K562 (cell line): ENCODE data around the gene PMEPA1. TPM values are rescaled to one million over a fixed set of nuclear protein-coding genes. Genes with fewer than 3 reads are reported as not detected.

ENCODE experiments used
- ATAC-seq: fragments of 200-7000 bp; cut with Tn5 transposase; 3 replicates; pipeline ENCODE4 v1.9.1; 2020; ENCODE audit warnings: moderate library complexity
- BruUV-seq: library from RNA; stranded (reverse); fragments of 400-500 nt; replicated peaks from 2 replicates; lab custom pipeline; 2021; lab: Mats Ljungman, UMichigan
- CTCF ChIA-PET: fragments of 300-600 bp; formaldehyde crosslinking; extraction: SDS; loops from one replicate; lab custom pipeline; 2021; ENCODE audit warnings: low intra/inter-chr PET ratio; lab: Yijun Ruan, JAX
- POLR2A ChIA-PET: fragments of 300-600, 350-650 bp; sonication (Branson Sonifier 250); formaldehyde crosslinking; extraction: SDS; loops from one replicate; lab custom pipeline; 2021; ENCODE audit warnings: antibody characterized with exemption, inconsistent platforms; lab: Yijun Ruan, JAX
- DNase-seq, 4 experiments: peaks; one replicate each; pipeline versions ENCODE4 v3.0.0 to v3.0.0-alpha.2; 2011 to 2018; ENCODE audit warnings: low spot score in 3 of 4, mixed read lengths in 3 of 4; ENCODE audit errors: extremely low read depth in 1 of 4
- FAIRE-seq: peaks from 2 replicates; lab custom pipeline; 2011; peaks lifted over from hg19 to GRCh38; lab: Jason Lieb, UNC
- H2AFZ ChIP-seq: 2 replicates; pipeline ENCODE4 v1.6.0; 2011; ENCODE audit warnings: low read depth, low read length, control low read depth, inconsistent platforms
- H3K27ac ChIP-seq: fragments of 200-600 bp; 3 replicates; pipeline ENCODE4 v1.8.0; 2011; ENCODE audit warnings: low read depth, mild to moderate bottlenecking, control low read depth, inconsistent platforms, low read length, moderate library complexity, mixed read lengths; ENCODE audit errors: extremely low read depth
- H3K27me3 ChIP-seq, 2 experiments: fragments of 300-600 bp in 1 of 2; 2 replicates in 1 of 2; 3 replicates in 1 of 2; pipeline versions ENCODE4 v1.6.0 to v1.8.0; 2011; ENCODE audit warnings: inconsistent platforms in 2 of 2, low read length in 2 of 2, mild to moderate bottlenecking in 1 of 2, mixed read lengths in 1 of 2, moderate library complexity in 1 of 2; ENCODE audit not compliant: control insufficient read depth in 2 of 2, insufficient read depth in 2 of 2
- H3K36me3 ChIP-seq: fragments of 300-600 bp; 3 replicates; pipeline ENCODE4 v1.8.0; 2011; ENCODE audit warnings: mild to moderate bottlenecking, low read length, inconsistent platforms; ENCODE audit not compliant: control insufficient read depth, insufficient read depth
- H3K4me1 ChIP-seq, 2 experiments: fragments of 200-600 bp in 1 of 2; replicated peaks in 1 of 2; 2 replicates in 1 of 2; 3 replicates in 1 of 2; pipeline versions ENCODE4 v1.5.1 to v1.8.0; 2011; ENCODE audit warnings: inconsistent platforms in 2 of 2, low read length in 2 of 2, mild to moderate bottlenecking in 1 of 2, mixed read lengths in 1 of 2, moderate library complexity in 1 of 2; ENCODE audit not compliant: control insufficient read depth in 2 of 2, insufficient read depth in 2 of 2
- H3K4me2 ChIP-seq: 2 replicates; pipeline ENCODE4 v1.6.1; 2011; ENCODE audit warnings: low read length, control low read depth, inconsistent platforms, mixed read lengths; ENCODE audit not compliant: insufficient read depth
- H3K4me3 ChIP-seq: fragments of 200-600 bp; sonication (generic), shearing (Covaris generic); 2 replicates; pipeline ENCODE4 v1.5.1; 2016; ENCODE audit warnings: control low read depth, inconsistent platforms
- H3K79me2 ChIP-seq: fragments of 200-600 bp; 3 replicates; pipeline ENCODE4 v1.8.0; 2011; ENCODE audit warnings: low read length, inconsistent platforms; ENCODE audit not compliant: control insufficient read depth, insufficient read depth
- H3K9ac ChIP-seq, 2 experiments: 2 replicates each; pipeline versions ENCODE4 v1.6.0 to v1.6.1; 2011; ENCODE audit warnings: low read depth in 2 of 2, low read length in 2 of 2, control low read depth in 1 of 2, inconsistent platforms in 1 of 2, mild to moderate bottlenecking in 1 of 2, mixed read lengths in 1 of 2; ENCODE audit not compliant: insufficient read depth in 1 of 2
- H3K9me1 ChIP-seq: one replicate; pipeline ENCODE4 v1.6.0; 2011; ENCODE audit warnings: inconsistent platforms, mild to moderate bottlenecking, low read length, moderate library complexity; ENCODE audit not compliant: control insufficient read depth, insufficient read depth
- H3K9me3 ChIP-seq: replicated peaks from 2 replicates; pipeline ENCODE4 v1.5.1; 2011; ENCODE audit warnings: low read depth, low read length, inconsistent platforms; ENCODE audit not compliant: control insufficient read depth, insufficient read depth
- H4K20me1 ChIP-seq: replicated peaks from 2 replicates; pipeline ENCODE4 v1.6.1; 2011; ENCODE audit warnings: low read length, inconsistent platforms, mixed read lengths; ENCODE audit not compliant: control insufficient read depth, insufficient read depth
- CBX5 ChIP-seq: IDR thresholded peaks from 2 replicates; pipeline ENCODE4 v1.6.1; 2014; ENCODE audit warnings: low read depth, borderline replicate concordance
- FUS ChIP-seq: fragments of 200-400 bp; formaldehyde crosslinking; optimal IDR thresholded peaks from 2 replicates; pipeline ENCODE3; 2017; ENCODE audit warnings: low read depth, low read length
- GTF2E2 ChIP-seq: fragments of 200-800 bp; sonication (Bioruptor generic); IDR thresholded peaks from 2 replicates; pipeline ENCODE4 v1.6.1; 2016; ENCODE audit warnings: missing genetic modification characterization, missing compliant biosample characterization
- ILF3 ChIP-seq: fragments of 450-650 bp; IDR thresholded peaks from 2 replicates; pipeline ENCODE4 v1.6.1; 2018; ENCODE audit warnings: antibody characterized with exemption, mild to moderate bottlenecking, moderate library complexity, borderline replicate concordance
- KAT7 ChIP-seq: sonication (generic); formaldehyde crosslinking; IDR thresholded peaks from 2 replicates; pipeline ENCODE4 v1.8.0; 2022; ENCODE audit warnings: missing genetic modification reagents, mild to moderate bottlenecking, borderline replicate concordance
- KLF13 ChIP-seq: fragments of 450-650 bp; IDR thresholded peaks from 2 replicates; pipeline ENCODE4 v1.6.1; 2016; ENCODE audit warnings: missing genetic modification characterization, low read depth, mild to moderate bottlenecking, missing compliant biosample characterization, moderate library complexity, borderline replicate concordance
- NRF1 ChIP-seq, 2 experiments: fragments of 450-650 bp; IDR thresholded peaks in 1 of 2; conservative IDR thresholded peaks in 1 of 2; 2 replicates each; pipeline ENCODE4 v1.6.1; 2014; ENCODE audit warnings: mild to moderate bottlenecking in 2 of 2
- RBM14 ChIP-seq: fragments of 200-400 bp; formaldehyde crosslinking; IDR thresholded peaks from 2 replicates; pipeline ENCODE4 v1.6.1; 2018; ENCODE audit warnings: low read depth, mild to moderate bottlenecking, low read length, moderate library complexity, borderline replicate concordance; ENCODE audit not compliant: insufficient read depth
- TEAD4 ChIP-seq, 2 experiments: sonication (generic) in 1 of 2; formaldehyde crosslinking in 1 of 2; IDR thresholded peaks; 2 replicates each; pipeline versions ENCODE4 v1.6.1 to v1.8.0; 2012 to 2022; ENCODE audit warnings: borderline replicate concordance in 1 of 2, inconsistent platforms in 1 of 2, low read length in 1 of 2, mild to moderate bottlenecking in 1 of 2, missing genetic modification reagents in 1 of 2
- ZBTB17 ChIP-seq: fragments of 450-650 bp; formaldehyde crosslinking; IDR thresholded peaks from 2 replicates; pipeline ENCODE4 v1.4.0; 2020; ENCODE audit warnings: mild to moderate bottlenecking
- ZC3H4 ChIP-seq: sonication (generic); formaldehyde crosslinking; IDR thresholded peaks from 2 replicates; pipeline ENCODE4 v1.9.0; 2021; ENCODE audit warnings: missing genetic modification reagents, borderline replicate concordance
- ZKSCAN8 ChIP-seq: fragments of 200-800 bp; sonication (Bioruptor generic); IDR thresholded peaks from 2 replicates; pipeline ENCODE4 v1.6.1; 2016; ENCODE audit warnings: missing genetic modification characterization, missing compliant biosample characterization
- WGBS: fragments of 100-300 bp; shearing (Covaris generic); methylation state at CpG from one replicate; pipeline ENCODE4 v1.1.6; 2016; ENCODE audit warnings: low coverage, mixed read lengths; ENCODE audit not compliant: insufficient coverage; ENCODE audit errors: missing lambda C conversion rate; 5-methylcytosine and 5-hydroxymethylcytosine counted together
- in situ Hi-C: fragments of 300-500 bp; cut with MboI; formaldehyde crosslinking; loops from 4 replicates; pipeline ENCODE4 v1.15.0; 2018; ENCODE audit warnings: inconsistent platforms, mixed read lengths
- intact Hi-C: fragments of 100-400 bp; cut with micrococcal nuclease; formaldehyde crosslinking; loops from 2 replicates; pipeline ENCODE4 v1.14.2; 2022
- polyA plus RNA-seq, 8 experiments: library from polyadenylated mRNA; depleted of rRNA in 4 of 8; stranded (reverse) in 5 of 8; unstranded in 3 of 8; fragments of >200 nt; fragmentation: Nextera tagmentation in 2 of 8; fragmentation: Illumina TruSeq in 1 of 8; extraction: Ambion mirVana in 2 of 8; extraction: Trizol in 1 of 8; gene quantifications; 2 replicates each; pipeline versions ENCODE4 v1.2.1 to v1.2.3, GENCODE V29; 2011 to 2014; ENCODE audit warnings: inconsistent platforms in 1 of 8, missing spikeins in 1 of 8
- total RNA-seq, 7 experiments: library from RNA; depleted of rRNA in 6 of 7; stranded (reverse); fragments of >200 nt in 6 of 7; fragmentation: Illumina TruSeq in 2 of 7; extraction: Trizol in 2 of 7; gene quantifications; 2 replicates each; pipeline versions ENCODE4 v1.2.1 to v1.2.3, GENCODE V29; 2011 to 2021; ENCODE audit warnings: low replicate concordance in 1 of 7
- TF ChIP-seq, protein P1 (sequence below): sonication (generic); formaldehyde crosslinking; IDR thresholded peaks from 2 replicates; pipeline ENCODE4 v1.8.0; 2022; ENCODE audit warnings: missing genetic modification reagents, mild to moderate bottlenecking, moderate library complexity, borderline replicate concordance
- TF ChIP-seq, protein P2 (sequence below): sonication (generic); formaldehyde crosslinking; IDR thresholded peaks from 2 replicates; pipeline ENCODE4 v1.8.1; 2023; ENCODE audit warnings: mild to moderate bottlenecking, missing genetic modification reagents, moderate library complexity

PMEPA1 gene
- total and polyA plus RNA-seq, 9 of the 15 experiments (the other 6 are each of a cell fraction or from before 2014, with no cell fraction given), result 0.16 TPM; not detected in 8

DNA sequence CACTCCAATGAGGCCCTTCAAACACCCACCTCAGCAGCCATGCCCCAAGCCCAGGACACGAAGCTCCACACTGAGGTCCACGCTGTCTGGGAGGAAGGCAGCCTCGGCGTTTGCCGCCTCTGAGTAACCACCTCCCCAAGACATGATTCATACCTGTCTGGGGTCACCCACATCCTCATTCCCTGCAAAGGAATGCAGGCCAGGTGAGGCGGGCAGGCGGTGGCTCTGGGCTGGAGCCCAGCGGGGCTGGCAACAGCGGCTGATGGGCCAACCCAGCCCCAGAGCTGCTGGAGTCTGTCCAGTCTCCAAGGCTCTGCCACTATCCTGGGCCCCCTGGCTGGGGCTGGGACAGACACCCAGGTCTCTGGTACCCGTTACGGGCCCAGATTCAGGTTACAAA lies 14.8 kb downstream of the PMEPA1 start:
- DNase-seq (no peak), FAIRE-seq (no peak)
- 2% methylated on average over 8 of the region's 11 CpGs for WGBS
- intact Hi-C loops, result no loop called here
- Histone ChIP-seq H3K36me3 (no peaks in the 10 kb centered on the region), H4K20me1 (peaks cover 26% of the 10 kb centered on the region)
- TF ChIP-seq ZC3H4 (no peak), RBM14 (no peak), ZBTB17 (CRISPR knock-in tag) (no peak), CBX5 (no peak)
- TF ChIP-seq, all 486 proteins: peak for 0
- Histone ChIP-seq H3K79me2 (no peaks in the 10 kb centered on the region), H3K27me3 (peaks cover 56 to 91% of the 10 kb centered on the region in 2 experiments), H3K4me3 (no peak overlapping the region), H3K4me1 (no peaks in the 10 kb centered on the region; a peak in 1 of 5 replicates), H2AFZ (no peak overlapping the region), H3K9me1 (peaks cover 3% of the 10 kb centered on the region), H3K9ac (no peak overlapping the region), H3K9me3 (no peaks in the 10 kb centered on the region), H3K4me2 (no peak overlapping the region), H3K27ac (no peak overlapping the region)
- BruUV-seq, result no TSS peak
- CTCF ChIA-PET, result no interaction called here
- ATAC-seq, result no peak
- POLR2A ChIA-PET, result no interaction called here
- in situ Hi-C loops, result no loop called here

DNA sequence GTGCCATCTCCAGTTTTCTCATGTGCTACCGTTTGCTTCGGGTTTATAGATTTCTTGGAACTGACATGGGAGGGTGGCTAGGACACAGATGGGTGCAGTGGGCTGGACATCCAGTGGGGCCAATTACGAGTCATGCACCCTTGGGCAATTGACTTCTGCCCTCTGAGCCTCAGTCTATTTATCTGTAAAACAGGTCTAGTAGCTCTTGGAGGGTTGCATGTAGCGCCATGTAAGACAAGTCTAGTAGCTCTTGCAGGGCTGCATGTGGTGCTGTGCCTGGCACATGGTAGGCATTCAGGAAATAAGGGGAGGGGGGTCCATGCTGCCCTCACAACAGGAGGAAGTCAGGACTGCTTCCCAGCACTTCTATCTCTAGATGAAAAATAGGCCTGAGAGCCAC lies 15.3 kb downstream of the PMEPA1 start:
- ChIA-PET CTCF (no interaction called here), POLR2A (no interaction called here)
- no peak overlapping the region for H2AFZ ChIP-seq
- no peaks in the 10 kb centered on the region for H3K9me3 ChIP-seq
- no peaks in the 10 kb centered on the region; a peak in 1 of 5 replicates for H3K4me1 ChIP-seq
- no peaks in the 10 kb centered on the region for H3K79me2 ChIP-seq
- FAIRE-seq, result no peak
- H3K9ac ChIP-seq, result no peak overlapping the region
- H3K4me2 ChIP-seq, result no peak overlapping the region
- H3K4me3 ChIP-seq, result no peak overlapping the region
- in situ Hi-C loops (no loop called here), intact Hi-C loops (no loop called here)
- H3K27me3 ChIP-seq, result peaks cover 58 to 91% of the 10 kb centered on the region in 2 experiments
- peaks cover 26% of the 10 kb centered on the region for H4K20me1 ChIP-seq
- H3K27ac ChIP-seq, result no peak overlapping the region
- DNase-seq, result no peak
- H3K9me1 ChIP-seq, result peaks cover 3% of the 10 kb centered on the region
- no TSS peak for BruUV-seq
- no peak for ATAC-seq
- WGBS, result 0% methylated on average over 4 of the region's 4 CpGs
- H3K36me3 ChIP-seq, result no peaks in the 10 kb centered on the region
- no peak for TF ChIP-seq KLF13 (tag)
- TF ChIP-seq GTF2E2 (tag), result no peak
- TF ChIP-seq, protein P1, sequence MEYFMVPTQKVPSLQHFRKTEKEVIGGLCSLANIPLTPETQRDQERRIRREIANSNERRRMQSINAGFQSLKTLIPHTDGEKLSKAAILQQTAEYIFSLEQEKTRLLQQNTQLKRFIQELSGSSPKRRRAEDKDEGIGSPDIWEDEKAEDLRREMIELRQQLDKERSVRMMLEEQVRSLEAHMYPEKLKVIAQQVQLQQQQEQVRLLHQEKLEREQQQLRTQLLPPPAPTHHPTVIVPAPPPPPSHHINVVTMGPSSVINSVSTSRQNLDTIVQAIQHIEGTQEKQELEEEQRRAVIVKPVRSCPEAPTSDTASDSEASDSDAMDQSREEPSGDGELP (CRISPR knock-in tag), result no peak
- TF ChIP-seq NRF1 (conservative IDR thresholded peaks at IDR 0.05 in 1 of 2, IDR thresholded peaks at IDR 0.05 in 1 of 2), result no peak
- no peak for TF ChIP-seq TEAD4 (IDR thresholded peaks at IDR 0.05; ENCODE audit: low read length)
- no peak for TF ChIP-seq TEAD4 (CRISPR knock-in tag; IDR thresholded peaks at IDR 0.05; ENCODE audit: borderline replicate concordance)
- TF ChIP-seq, protein P2, sequence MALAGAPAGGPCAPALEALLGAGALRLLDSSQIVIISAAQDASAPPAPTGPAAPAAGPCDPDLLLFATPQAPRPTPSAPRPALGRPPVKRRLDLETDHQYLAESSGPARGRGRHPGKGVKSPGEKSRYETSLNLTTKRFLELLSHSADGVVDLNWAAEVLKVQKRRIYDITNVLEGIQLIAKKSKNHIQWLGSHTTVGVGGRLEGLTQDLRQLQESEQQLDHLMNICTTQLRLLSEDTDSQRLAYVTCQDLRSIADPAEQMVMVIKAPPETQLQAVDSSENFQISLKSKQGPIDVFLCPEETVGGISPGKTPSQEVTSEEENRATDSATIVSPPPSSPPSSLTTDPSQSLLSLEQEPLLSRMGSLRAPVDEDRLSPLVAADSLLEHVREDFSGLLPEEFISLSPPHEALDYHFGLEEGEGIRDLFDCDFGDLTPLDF (CRISPR knock-in tag), result no peak
- TF ChIP-seq KAT7 (CRISPR knock-in tag), result no peak
- no peak for TF ChIP-seq FUS
- no peak for TF ChIP-seq ZKSCAN8 (CRISPR knock-in tag)
- no peak for TF ChIP-seq ILF3
